ENCODE data around the gene SLC5A10.

Gene SLC5A10

GRCh38 chr17:18951941-18952842 lies at the start of gene SLC5A10:
Gene SLC5A10 (plus strand): TSS chr17:18952165. CDS start chr17:18952206, 41 bp downstream.
- H3K27ac ChIP-seq = no peak within 1 kb of the TSS
- no peak for TF ChIP-seq CTCF (IDR thresholded peaks at IDR 0.05)

GRCh38 chr17:18904482-18904881 lies 47.5 kb upstream of the SLC5A10 start:
- no peaks in the 10 kb centered on the region for H3K27me3 ChIP-seq
- TF ChIP-seq CTCF (IDR thresholded peaks at IDR 0.05) = no peak
- peaks cover 2 to 47% (median 14%) of the 10 kb centered on the region in 3 donors for H3K36me3 ChIP-seq
- DNase-seq = no peak
- no peaks in the 10 kb centered on the region for H3K4me1 ChIP-seq
- H3K27ac ChIP-seq = no peak overlapping the region
- no peaks in the 10 kb centered on the region for H3K9me3 ChIP-seq
- intact Hi-C loops (cut with DNase I; ENCODE audit: low total_unique reads) = no loop called here
- H3K4me3 ChIP-seq = no peak overlapping the region

More at GRCh38 chr17:18951941-18952842, at the start of gene SLC5A10:
- H3K36me3 ChIP-seq = no peaks in the 10 kb centered on the region
- H3K27me3 ChIP-seq = peaks cover 0 to 30% of the 10 kb centered on the region in 2 donors
- intact Hi-C loops (cut with DNase I; ENCODE audit: low total_unique reads) = no loop called here
- no peak for DNase-seq
- H3K4me1 ChIP-seq = no peaks in the 10 kb centered on the region
- no peak within 1 kb of the TSS for H3K4me3 ChIP-seq
- no peaks in the 10 kb centered on the region for H3K9me3 ChIP-seq

GRCh38 chr17:18905226-18905625 lies 46.7 kb upstream of the SLC5A10 start:
- Histone ChIP-seq H3K27me3 (no peaks in the 10 kb centered on the region), H3K36me3 (peaks cover 4 to 47% (median 14%) of the 10 kb centered on the region in 3 donors), H3K4me1 (no peaks in the 10 kb centered on the region), H3K9me3 (no peaks in the 10 kb centered on the region), H3K4me3 (no peak overlapping the region), H3K27ac (no peak overlapping the region)
- no peak for DNase-seq
- no peak for TF ChIP-seq CTCF (IDR thresholded peaks at IDR 0.05)
- intact Hi-C loops (cut with DNase I; ENCODE audit: low total_unique reads) = no loop called here

- TF ChIP-seq CTCF (IDR thresholded peaks at IDR 0.05) = no peak
- Histone ChIP-seq H3K27ac (no peak overlapping the region), H3K27me3 (no peaks in the 10 kb centered on the region), H3K9me3 (no peaks in the 10 kb centered on the region), H3K4me1 (no peaks in the 10 kb centered on the region), H3K4me3 (no peak overlapping the region), H3K36me3 (peaks cover 34 to 63% (median 34%) of the 10 kb centered on the region in 3 donors)
- intact Hi-C loops (cut with DNase I; ENCODE audit: low total_unique reads) = no loop called here
- no peak for DNase-seq
These were observed 41.6 kb upstream of the SLC5A10 start for GRCh38 chr17:18910326-18910725.

- intact Hi-C loops (cut with DNase I; ENCODE audit: low total_unique reads) = no loop called here
- H3K36me3 ChIP-seq = peaks cover 31 to 64% (median 40%) of the 10 kb centered on the region in 3 donors
- no peaks in the 10 kb centered on the region for H3K27me3 ChIP-seq
- no peaks in the 10 kb centered on the region for H3K9me3 ChIP-seq
- no peak for TF ChIP-seq CTCF (IDR thresholded peaks at IDR 0.05)
- H3K4me1 ChIP-seq = no peaks in the 10 kb centered on the region
- DNase-seq = no peak
- no peak overlapping the region for H3K4me3 ChIP-seq
- H3K27ac ChIP-seq = no peak overlapping the region
These were observed 41.1 kb upstream of the SLC5A10 start for GRCh38 chr17:18910881-18911280.

Data from tibial artery (tissue), 4 donors.